Adrenal gland (tissue), 12 donors: Measurements from ENCODE around the gene GPR25. TPM values are rescaled to one million over a fixed set of nuclear protein-coding genes. Genes with fewer than 3 reads are reported as not detected.

ENCODE experiments used
- DNase-seq, 7 donors: peaks; one replicate each; pipeline ENCODE4 v3.0.0-alpha.2; 2019 to 2020
- H3K27ac ChIP-seq, 5 donors: fragments of 200-600 bp; sonication (generic) in 4 of 5; 1 replicate in 3 of 5; 2 replicates in 2 of 5; pipeline versions ENCODE4 v1.5.1 to v1.8.0; 2016 to 2020; ENCODE audit warnings: mild to moderate bottlenecking in 1 of 5
- H3K27me3 ChIP-seq: fragments of 200-600 bp; 2 replicates; pipeline ENCODE4 v1.8.0; 2021
- H3K36me3 ChIP-seq, 2 donors: fragments of 200-600 bp; replicated peaks in 1 of 2; 1 replicate in 1 of 2; 2 replicates in 1 of 2; pipeline versions ENCODE4 v1.5.1 to v1.8.0; 2018 to 2022
- H3K4me1 ChIP-seq, 2 donors: fragments of 200-600 bp; replicated peaks in 1 of 2; 1 replicate in 1 of 2; 2 replicates in 1 of 2; pipeline versions ENCODE4 v1.5.1 to v1.8.0; 2018 to 2021
- H3K4me3 ChIP-seq, 4 donors: fragments of 200-600 bp; sonication (generic) in 3 of 4; one replicate each; pipeline ENCODE4 v1.5.1; 2016 to 2018
- H3K9me3 ChIP-seq, 3 donors: fragments of 200-600 bp; sonication (generic) in 1 of 3; replicated peaks in 1 of 3; 1 replicate in 2 of 3; 2 replicates in 1 of 3; pipeline versions ENCODE4 v1.5.1 to v1.8.0; 2016 to 2021
- CTCF ChIP-seq, 6 experiments: fragments of 450-650 bp in 4 of 6; fragments of 200-600 bp in 2 of 6; sonication (generic) in 1 of 6; IDR thresholded peaks; 1 replicate in 5 of 6; 2 replicates in 1 of 6; pipeline versions ENCODE4 v1.5.1 to v1.8.0; 2016 to 2021; ENCODE audit warnings: antibody characterized with exemption in 6 of 6, mild to moderate bottlenecking in 2 of 6, moderate library complexity in 1 of 6
- POLR2A ChIP-seq, 2 donors: fragments of 450-650 bp; IDR thresholded peaks; one replicate each; pipeline ENCODE4 v1.6.1; 2017; ENCODE audit warnings: antibody characterized with exemption in 2 of 2, mild to moderate bottlenecking in 2 of 2, moderate library complexity in 1 of 2
- WGBS, 4 donors: extraction: QIAGEN DNeasy Blood & Tissue Kit in 2 of 4; methylation state at CpG; one replicate each; pipeline versions ENCODE4 v1.1.5 to v1.1.7; 2013 to 2017; 5-methylcytosine and 5-hydroxymethylcytosine counted together
- intact Hi-C, 2 donors: fragments of 100-400 bp; cut with DNase I; formaldehyde crosslinking; loops; one replicate each; pipeline versions ENCODE4 v1.14.1 to v1.15.0; 2022 to 2023
- polyA plus RNA-seq, 3 donors: library from polyadenylated mRNA; stranded (reverse); fragments of 200-250 nt in 2 of 3; fragments of 350-450 nt in 1 of 3; fragmentation: Illumina TruSeq in 1 of 3; extraction: RNeasy Lipid Tissue Mini Kit (QIAGEN cat#74804) in 1 of 3; gene quantifications; one replicate each; pipeline ENCODE4 v1.2.3, GENCODE V29; 2013 to 2014
- total RNA-seq, 9 donors: library from RNA; depleted of rRNA in 4 of 9; stranded (reverse); fragments of >200 nt in 4 of 9; fragments of 120-200 nt in 1 of 9; fragmentation: NEBNext Ultra II Directional in 1 of 9; extraction: Animal tissue kit (Norgen Biotek cat#: 25700) in 1 of 9; gene quantifications; one replicate each; pipeline versions ENCODE4 v1.1.0 to v1.2.4, GENCODE V29; 2013 to 2023
- donor health status: healthy with polysubstance abuse.
- donor health status: Bipolar disorder and iron deficiency.
- donor health status: DM: yes; HTN: yes; CAD: no.
- donor health status: DM: no; HTN: no; CAD: no.
- donor health status: DM: no; HTN: no; CAD: no.
- donor health status: DM: yes; HTN: yes; CAD: no.

Gene GPR25
- total and polyA plus RNA-seq, 12 donors, result 0.18 to 0.69 TPM; not detected in 10

GRCh38 chr1:200901350-200901749, 28.6 kb downstream of the GPR25 start:
- Histone ChIP-seq H3K27ac (no peak overlapping the region), H3K4me1 (no peaks in the 10 kb centered on the region), H3K9me3 (no peaks in the 10 kb centered on the region), H3K4me3 (no peak overlapping the region), H3K27me3 (no peaks in the 10 kb centered on the region), H3K36me3 (no peaks in the 10 kb centered on the region)
- intact Hi-C loops, result no loop called here
- TF ChIP-seq POLR2A (IDR thresholded peaks at IDR 0.05), result no peak
- no peak for TF ChIP-seq CTCF (IDR thresholded peaks at IDR 0.05)
- WGBS, 4 donors, result 93 to 99% (median 94%) methylated on average over 4 to 5 of the region's 5 CpGs
- no peak for DNase-seq

- no peak for TF ChIP-seq POLR2A (IDR thresholded peaks at IDR 0.05)
- no peak for TF ChIP-seq CTCF (IDR thresholded peaks at IDR 0.05)
Observed at GRCh38 chr1:200901796-200902444, 29.1 kb downstream of the GPR25 start.

GRCh38 chr1:200903793-200904192, 31.0 kb downstream of the GPR25 start:
- no peak overlapping the region for H3K4me3 ChIP-seq
- no peaks in the 10 kb centered on the region for H3K36me3 ChIP-seq
- WGBS, 4 donors, result 81 to 92% (median 87%) methylated on average over 5 of the region's 5 CpGs
- no peaks in the 10 kb centered on the region for H3K9me3 ChIP-seq
- H3K4me1 ChIP-seq, result no peaks in the 10 kb centered on the region
- no peak for DNase-seq
- intact Hi-C loops, result no loop called here
- TF ChIP-seq POLR2A (IDR thresholded peaks at IDR 0.05) (no peak), CTCF (IDR thresholded peaks at IDR 0.05) (no peak)
- no peak overlapping the region for H3K27ac ChIP-seq
- H3K27me3 ChIP-seq, result no peaks in the 10 kb centered on the region

More at GRCh38 chr1:200901796-200902444, 29.1 kb downstream of the GPR25 start:
- Histone ChIP-seq H3K4me1 (no peaks in the 10 kb centered on the region), H3K27me3 (no peaks in the 10 kb centered on the region), H3K36me3 (no peaks in the 10 kb centered on the region), H3K27ac (no peak overlapping the region), H3K9me3 (no peaks in the 10 kb centered on the region), H3K4me3 (no peak overlapping the region)
- intact Hi-C loops, result no loop called here
- 52 to 72% (median 63%) methylated on average over 7 to 8 of the region's 8 CpGs for WGBS, 4 donors
- DNase-seq, result no peak

- no peak for DNase-seq
- no peak overlapping the region for H3K27ac ChIP-seq
- no peaks in the 10 kb centered on the region for H3K4me1 ChIP-seq
- H3K4me3 ChIP-seq, result no peak overlapping the region
- intact Hi-C loops, result no loop called here
- no peaks in the 10 kb centered on the region for H3K36me3 ChIP-seq
- no peaks in the 10 kb centered on the region for H3K27me3 ChIP-seq
- no peaks in the 10 kb centered on the region for H3K9me3 ChIP-seq
- no peak for TF ChIP-seq CTCF (IDR thresholded peaks at IDR 0.05)
- no peak for TF ChIP-seq POLR2A (IDR thresholded peaks at IDR 0.05)
Observed at GRCh38 chr1:200904772-200905171, 32.0 kb downstream of the GPR25 start.
